Breast epithelium (tissue), 4 donors: ENCODE data around the gene PTGIR. TPM values are rescaled to one million over a fixed set of nuclear protein-coding genes. Genes with fewer than 3 reads are reported as not detected.

ENCODE experiments used
- DNase-seq, 2 donors: peaks; one replicate each; pipeline ENCODE4 v3.0.0-alpha.2; 2019; ENCODE audit warnings: low spot score in 2 of 2
- H3K27ac ChIP-seq, 2 donors: fragments of 200-600 bp; sonication (generic) in 1 of 2; one replicate each; pipeline ENCODE4 v1.5.1; 2016 to 2019; ENCODE audit warnings: mild to moderate bottlenecking in 1 of 2
- H3K27me3 ChIP-seq, 2 donors: fragments of 200-600 bp; sonication (generic) in 1 of 2; one replicate each; pipeline versions ENCODE4 v1.5.1 to v1.6.0; 2017 to 2019; ENCODE audit warnings: control low read depth in 1 of 2, mild to moderate bottlenecking in 1 of 2
- H3K36me3 ChIP-seq: fragments of 200-600 bp; one replicate; pipeline ENCODE4 v1.5.1; 2019
- H3K4me1 ChIP-seq, 2 donors: fragments of 200-600 bp; sonication (generic); one replicate each; pipeline ENCODE4 v1.5.1; 2016 to 2019; ENCODE audit warnings: control low read depth in 1 of 2
- H3K4me3 ChIP-seq, 3 donors: fragments of 200-600 bp; sonication (generic); 1 replicate in 2 of 3; 2 replicates in 1 of 3; pipeline ENCODE4 v1.5.1; 2016 to 2019; ENCODE audit warnings: mild to moderate bottlenecking in 3 of 3, moderate library complexity in 2 of 3
- H3K9me3 ChIP-seq, 2 donors: fragments of 200-600 bp; sonication (generic) in 1 of 2; one replicate each; pipeline ENCODE4 v1.5.1; 2016 to 2019; ENCODE audit warnings: control low read depth in 1 of 2
- CTCF ChIP-seq, 3 donors: fragments of 450-650 bp; IDR thresholded peaks; one replicate each; pipeline ENCODE4 v1.5.1; 2016 to 2017; ENCODE audit warnings: antibody characterized with exemption in 3 of 3, mild to moderate bottlenecking in 3 of 3, moderate library complexity in 3 of 3
- POLR2A ChIP-seq: fragments of 450-650 bp; IDR thresholded peaks from one replicate; pipeline ENCODE4 v1.6.1; 2016; ENCODE audit warnings: antibody characterized with exemption, mild to moderate bottlenecking, moderate library complexity
- POLR2AphosphoS5 ChIP-seq, 3 donors: sonication (generic); formaldehyde crosslinking; IDR thresholded peaks; one replicate each; pipeline ENCODE4 v1.6.1; 2017; ENCODE audit warnings: antibody characterized with exemption in 3 of 3
- intact Hi-C: fragments of 100-400 bp; cut with DNase I; formaldehyde crosslinking; loops from one replicate; pipeline ENCODE4 v1.15.1; 2023; ENCODE audit warnings: low total_unique reads
- total RNA-seq, 3 donors: library from RNA; depleted of rRNA; stranded (reverse); fragments of >200 nt; gene quantifications; one replicate each; pipeline ENCODE4 v1.1.0, GENCODE V29; 2016

The PTGIR gene
- total RNA-seq, 3 donors from 2014 or later, result 0.29 to 6.9 (median 1.3) TPM

GRCh38 chr19:46623915-46624502 lies 880 bp downstream of the PTGIR start:
- Histone ChIP-seq H3K27ac (peak overlapping the region in 1 of 2 donors; percentile 89), H3K9me3 (no peaks in the 10 kb centered on the region), H3K4me3 (peak overlapping the region in 2 of 3 donors; percentile 25 to 49), H3K4me1 (peaks cover 5 to 7% of the 10 kb centered on the region in 2 donors), H3K36me3 (no peaks in the 10 kb centered on the region), H3K27me3 (no peaks in the 10 kb centered on the region)
- no peak for TF ChIP-seq POLR2AphosphoS5 (IDR thresholded peaks at IDR 0.05)
- no peak for TF ChIP-seq CTCF (IDR thresholded peaks at IDR 0.05)
- intact Hi-C loops, result no loop called here
- DNase-seq, result no peak

- Histone ChIP-seq H3K36me3 (no peaks in the 10 kb centered on the region), H3K27me3 (no peaks in the 10 kb centered on the region), H3K9me3 (no peaks in the 10 kb centered on the region), H3K4me3 (peak overlapping the region in 1 of 3 donors; percentile 41), H3K4me1 (peaks cover 7 to 8% of the 10 kb centered on the region in 2 donors), H3K27ac (peak overlapping the region in 1 of 2 donors; percentile 68)
- no peak for TF ChIP-seq CTCF (IDR thresholded peaks at IDR 0.05)
- no peak for TF ChIP-seq POLR2AphosphoS5 (IDR thresholded peaks at IDR 0.05)
- no peak for TF ChIP-seq POLR2A
- DNase-seq, result no peak
- intact Hi-C loops, result no loop called here
These were observed 2.8 kb downstream of the PTGIR start for GRCh38 chr19:46622118-46622446.

GRCh38 chr19:46621191-46622117 lies 3.4 kb downstream of the PTGIR start:
- intact Hi-C loops, result no loop called here
- Histone ChIP-seq H3K4me3 (peak overlapping the region in 2 of 3 donors; percentile 7 to 41), H3K36me3 (no peaks in the 10 kb centered on the region), H3K27me3 (no peaks in the 10 kb centered on the region), H3K27ac (peak overlapping the region; percentile 48 to 68), H3K4me1 (peaks cover 11 to 14% of the 10 kb centered on the region in 2 donors), H3K9me3 (no peaks in the 10 kb centered on the region)
- no peak for DNase-seq
- TF ChIP-seq POLR2A, result no peak
- no peak for TF ChIP-seq POLR2AphosphoS5 (IDR thresholded peaks at IDR 0.05)
- TF ChIP-seq CTCF (IDR thresholded peaks at IDR 0.05), result no peak

GRCh38 chr19:46620716-46621115 lies 4.2 kb downstream of the PTGIR start:
- peak overlapping the region in 1 of 3 donors; percentile 41 for H3K4me3 ChIP-seq
- peaks cover 11 to 14% of the 10 kb centered on the region in 2 donors for H3K4me1 ChIP-seq
- TF ChIP-seq POLR2AphosphoS5 (IDR thresholded peaks at IDR 0.05) (no peak), POLR2A (no peak), CTCF (IDR thresholded peaks at IDR 0.05) (no peak)
- intact Hi-C loops, result no loop called here
- no peak for DNase-seq
- no peaks in the 10 kb centered on the region for H3K27me3 ChIP-seq
- H3K9me3 ChIP-seq, result no peaks in the 10 kb centered on the region
- H3K36me3 ChIP-seq, result no peaks in the 10 kb centered on the region
- H3K27ac ChIP-seq, result peak overlapping the region; percentile 48 to 68

GRCh38 chr19:46620267-46620666 lies 4.6 kb downstream of the PTGIR start:
- no peaks in the 10 kb centered on the region for H3K27me3 ChIP-seq
- peaks cover 11 to 14% of the 10 kb centered on the region in 2 donors for H3K4me1 ChIP-seq
- H3K36me3 ChIP-seq, result no peaks in the 10 kb centered on the region
- H3K27ac ChIP-seq, result peak overlapping the region; percentile 48 to 68
- DNase-seq, result no peak
- TF ChIP-seq POLR2AphosphoS5 (IDR thresholded peaks at IDR 0.05) (no peak), POLR2A (no peak), CTCF (IDR thresholded peaks at IDR 0.05) (no peak)
- intact Hi-C loops, result no loop called here
- H3K4me3 ChIP-seq, result no peak overlapping the region
- H3K9me3 ChIP-seq, result no peaks in the 10 kb centered on the region
